ENCODE measurements around the gene GNPNAT1. TPM values are rescaled to one million over a fixed set of nuclear protein-coding genes. Genes with fewer than 3 reads are reported as not detected.
"Not testable (repeated sequence)": the region's sequence is repeated elsewhere in the genome, so short reads cannot be mapped to it uniquely, and the experiment has no call there.

GNPNAT1 gene
- total RNA-seq, 1 donor from 2014 or later: 36.7 TPM

DNA sequence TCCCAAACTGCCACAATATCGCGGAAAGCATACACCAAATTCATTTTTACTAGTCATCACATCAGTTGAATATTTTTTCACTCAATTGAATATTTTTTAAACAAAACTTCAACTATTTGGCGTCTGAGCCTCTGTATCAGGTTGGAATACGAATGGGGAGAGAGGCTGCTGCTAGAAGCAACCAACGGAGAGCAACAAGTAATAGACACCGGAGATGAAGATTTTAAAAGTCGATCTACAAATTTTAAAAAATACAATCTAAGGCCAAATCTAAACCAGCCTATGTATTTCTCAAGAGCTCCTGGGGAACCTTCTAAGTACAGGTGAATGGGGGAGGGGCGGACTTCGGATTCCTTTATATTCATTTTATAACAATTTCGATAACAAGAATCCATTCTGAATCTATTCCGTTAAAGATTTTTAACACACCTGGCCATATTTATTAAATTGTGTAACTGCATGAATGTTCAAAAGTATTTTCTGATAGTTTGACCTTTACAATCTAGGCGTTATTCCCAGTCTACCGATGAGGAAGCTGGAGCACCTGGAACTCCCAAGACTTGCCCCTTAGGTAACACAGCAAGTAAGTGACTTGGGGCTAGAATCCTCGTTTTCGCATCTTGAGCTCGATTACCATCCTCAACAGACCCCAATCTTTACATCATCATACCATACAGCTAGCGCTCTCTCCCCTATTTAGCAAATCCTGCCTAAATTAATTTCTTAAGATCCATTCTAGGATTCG is 1.2 kb downstream of the GNPNAT1 start:
- DNase-seq (ENCODE audit: low spot score) (no peak), ATAC-seq (no peak)

DNA sequence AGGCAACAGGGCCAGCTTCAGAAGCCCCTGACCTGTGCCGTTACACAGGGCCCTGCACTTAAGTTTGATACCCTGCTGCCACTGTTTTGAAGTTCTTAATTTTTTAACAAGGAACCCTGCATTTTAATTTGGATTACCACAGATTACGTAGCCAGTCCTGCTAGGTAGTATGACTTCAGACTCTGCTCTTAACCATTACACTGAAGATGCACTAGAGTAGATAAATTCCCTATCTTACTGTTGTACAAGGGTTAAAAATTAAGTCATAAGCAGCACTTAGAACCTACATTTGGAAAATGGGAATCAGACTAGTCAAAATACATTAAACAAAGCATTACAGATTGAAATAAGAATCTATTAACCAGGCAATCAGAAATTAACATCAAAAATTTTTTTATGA is 2.3 kb downstream of the GNPNAT1 start:
- ATAC-seq (no peak), DNase-seq (ENCODE audit: low spot score) (no peak)

DNA sequence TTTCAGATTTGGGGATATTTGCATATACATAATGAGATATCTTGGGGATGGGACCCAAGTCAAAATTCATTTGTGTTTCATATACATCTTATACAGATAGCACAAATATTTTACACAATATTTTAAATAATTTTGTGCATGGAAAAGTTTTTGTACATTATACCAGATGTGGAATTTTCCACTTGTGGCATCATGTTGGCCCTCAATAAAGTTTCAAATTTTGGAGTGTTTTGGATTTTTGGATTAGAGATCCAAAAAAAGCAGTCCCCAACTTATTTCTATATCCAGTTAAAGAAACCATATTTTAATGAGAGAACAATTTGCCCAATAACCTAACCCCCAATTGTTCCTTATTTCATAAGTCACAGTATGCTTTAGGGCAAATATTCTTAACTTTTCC is 4.5 kb downstream of the GNPNAT1 start:
- no peak for DNase-seq (ENCODE audit: low spot score)
- ATAC-seq: no peak

DNA sequence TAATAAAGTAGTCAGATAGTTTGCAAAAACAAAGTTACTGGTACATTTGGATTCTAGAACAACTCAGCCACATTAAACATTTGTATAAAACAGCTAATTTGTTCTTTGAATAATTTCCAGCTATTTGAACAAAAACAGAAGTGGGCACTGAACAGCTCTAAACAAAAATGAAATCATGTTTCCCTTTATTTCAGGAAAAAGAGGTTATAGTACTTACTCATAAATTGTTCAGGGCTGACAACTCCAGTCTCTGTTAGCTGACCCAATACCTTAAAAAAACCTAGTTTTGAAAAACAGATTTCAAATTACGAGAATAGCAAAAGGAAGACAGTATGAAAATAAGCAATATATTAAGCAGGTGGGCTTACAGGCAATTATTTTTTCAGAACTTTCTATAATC is 8.2 kb downstream of the GNPNAT1 start:
- DNase-seq (ENCODE audit: low spot score) (no peak), ATAC-seq (no peak)

DNA sequence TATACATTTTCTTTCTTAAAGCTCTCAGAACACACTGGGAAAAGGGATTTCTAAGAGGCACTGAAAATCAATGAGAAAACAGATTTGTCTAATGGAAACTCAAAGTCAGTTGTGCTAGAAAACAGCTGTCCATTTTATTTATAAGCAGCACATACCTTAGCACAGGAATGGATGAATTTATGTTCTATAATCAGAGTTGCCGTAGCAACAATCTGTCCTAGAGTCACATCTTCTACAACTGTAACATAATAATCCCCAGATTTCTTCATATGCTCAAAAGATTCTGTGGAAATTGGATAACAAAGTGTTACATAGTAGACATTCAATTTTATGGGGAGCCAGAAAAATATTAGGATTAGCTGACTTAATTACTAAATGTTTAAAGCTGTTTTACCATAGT is 9.8 kb downstream of the GNPNAT1 start:
- DNase-seq (ENCODE audit: low spot score) (no peak), ATAC-seq (no peak)

DNA sequence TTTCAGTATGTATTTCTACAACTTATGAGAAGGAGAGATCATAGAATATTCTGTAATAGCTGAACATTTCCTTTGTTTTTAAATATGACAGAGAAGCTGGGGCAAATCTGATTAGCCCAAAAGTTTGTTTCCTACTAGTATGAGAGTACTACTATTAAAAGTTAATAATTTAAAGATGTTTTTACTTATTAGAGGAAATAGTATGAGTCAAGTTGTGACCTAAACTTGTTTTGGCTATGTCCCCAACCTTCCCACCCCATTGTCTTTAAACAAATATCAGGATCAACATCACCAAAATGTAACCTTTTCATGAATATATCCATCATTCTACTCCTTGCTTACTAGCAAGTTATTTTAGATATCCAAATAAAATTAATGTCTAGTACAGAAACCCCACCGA is 10.5 kb downstream of the GNPNAT1 start:
- ATAC-seq (no peak), DNase-seq (ENCODE audit: low spot score) (no peak)

DNA sequence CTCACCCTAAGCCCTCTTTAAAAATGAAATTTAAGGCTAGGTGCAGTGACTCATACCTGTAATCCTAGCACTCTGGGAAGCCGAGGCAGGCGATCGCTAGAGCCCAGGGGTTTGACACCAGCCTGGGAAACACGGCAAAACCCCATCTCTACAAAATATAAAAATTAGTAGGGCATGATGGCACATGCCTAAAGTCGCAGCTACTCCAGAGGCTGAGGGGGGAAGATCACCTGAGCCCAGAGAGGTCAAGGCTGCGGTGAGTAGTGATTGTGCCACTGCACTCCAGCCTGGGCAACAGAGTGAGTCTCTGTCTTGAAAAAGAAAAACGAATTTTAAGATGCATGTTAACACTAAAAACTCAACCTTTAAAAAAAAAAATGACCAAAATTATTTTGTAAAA is 12.7 kb downstream of the GNPNAT1 start:
- DNase-seq (ENCODE audit: low spot score) (no peak), ATAC-seq (no peak)

DNA sequence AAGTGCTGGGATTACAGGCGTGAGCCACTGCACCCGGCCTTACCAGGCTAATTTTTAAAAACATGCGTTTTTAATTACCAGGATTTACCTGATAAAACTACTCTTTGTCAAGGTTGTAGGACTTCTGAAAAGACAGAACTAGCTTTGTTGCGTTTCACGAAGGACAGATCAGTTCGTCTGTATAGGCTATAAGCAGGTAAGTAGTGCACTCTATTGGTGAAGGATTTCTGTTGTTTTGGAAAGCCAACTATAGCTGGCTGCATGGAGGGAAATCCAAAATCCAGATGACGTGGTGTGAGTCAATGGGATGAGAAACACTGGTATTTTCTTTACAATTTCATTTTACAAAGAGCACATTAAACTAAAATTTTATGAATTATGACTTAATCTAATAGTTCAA is 14.6 kb downstream of the GNPNAT1 start:
- DNase-seq (ENCODE audit: low spot score) (no peak), ATAC-seq (peak; percentile 32)

DNA sequence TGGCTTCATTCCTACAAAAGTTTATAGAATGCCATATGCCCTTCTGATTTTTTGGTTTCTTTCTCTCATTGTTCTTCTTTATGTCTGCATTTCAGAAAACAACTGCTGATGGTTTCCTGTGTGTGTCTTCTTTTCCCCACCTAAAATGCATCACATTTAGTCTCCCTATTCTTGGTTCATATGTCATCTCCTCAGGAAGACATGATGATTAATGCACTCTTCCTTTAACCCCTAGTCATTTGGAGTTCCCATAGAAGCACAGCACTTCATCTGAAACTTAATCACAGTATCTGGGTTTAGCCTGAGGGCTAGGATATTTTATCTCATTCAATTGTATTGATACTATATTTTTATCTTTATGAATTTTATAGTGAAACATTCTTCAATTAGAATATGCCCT is 21.5 kb downstream of the GNPNAT1 start:
- ATAC-seq (no peak), DNase-seq (ENCODE audit: low spot score) (no peak)

DNA sequence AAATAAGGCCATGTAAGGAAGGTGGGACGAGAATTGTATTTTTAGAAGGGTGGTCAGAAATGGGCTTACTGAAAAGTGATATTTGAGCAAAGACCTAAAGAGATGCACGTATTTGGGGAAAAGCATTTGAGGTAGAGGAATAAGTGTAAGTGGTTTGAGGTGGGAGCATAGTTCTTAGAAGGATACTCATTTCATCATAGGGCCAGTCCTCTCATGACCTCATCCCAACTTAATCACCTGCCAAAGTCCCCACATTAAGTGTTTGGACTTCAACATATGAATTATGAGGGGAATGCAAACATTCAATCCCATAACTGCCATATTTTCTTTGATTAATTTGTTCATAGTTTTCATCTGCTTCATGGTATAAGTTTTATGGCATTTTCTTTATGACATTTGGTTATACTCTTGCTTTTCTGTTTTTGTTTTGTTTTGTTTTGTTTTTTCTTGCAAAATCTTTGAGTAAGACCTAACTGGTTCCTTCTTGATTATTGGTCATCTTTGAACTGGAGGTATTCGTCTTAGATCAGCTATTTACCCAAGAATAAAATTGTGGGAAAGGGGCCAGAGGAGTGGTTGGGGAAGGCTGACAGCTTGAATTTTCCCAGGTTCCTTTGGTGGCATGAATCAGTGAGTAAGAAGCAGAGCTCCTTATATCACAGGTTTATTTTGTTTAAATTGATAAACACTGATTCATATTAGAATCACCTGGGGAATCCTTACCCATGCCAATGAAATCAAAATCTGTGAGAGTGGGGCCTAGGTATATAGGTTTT is 24.2 kb downstream of the GNPNAT1 start:
- ATAC-seq (no peak), DNase-seq (ENCODE audit: low spot score) (no peak)

DNA sequence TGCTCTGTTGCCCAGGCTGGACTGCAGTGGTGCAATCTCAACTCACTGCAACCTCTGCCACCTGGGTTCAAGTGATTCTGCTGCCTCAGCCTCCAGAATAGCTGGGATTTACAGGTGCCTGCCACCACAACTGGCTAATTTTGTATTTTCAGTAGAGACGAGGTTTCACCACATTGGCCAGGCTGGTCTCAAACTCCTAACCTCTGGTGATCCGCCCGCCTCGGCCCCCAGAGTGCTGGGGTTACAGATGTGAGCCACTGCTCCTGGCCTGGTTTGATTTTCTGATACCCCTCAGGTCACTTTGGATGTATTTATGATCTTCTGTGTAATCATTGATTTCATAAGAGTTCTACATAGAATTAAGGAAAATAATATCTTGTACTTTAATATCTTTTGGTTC is 28.5 kb downstream of the GNPNAT1 start:
- ATAC-seq; DNase-seq (ENCODE audit: low spot score): not testable (repeated sequence)

DNA sequence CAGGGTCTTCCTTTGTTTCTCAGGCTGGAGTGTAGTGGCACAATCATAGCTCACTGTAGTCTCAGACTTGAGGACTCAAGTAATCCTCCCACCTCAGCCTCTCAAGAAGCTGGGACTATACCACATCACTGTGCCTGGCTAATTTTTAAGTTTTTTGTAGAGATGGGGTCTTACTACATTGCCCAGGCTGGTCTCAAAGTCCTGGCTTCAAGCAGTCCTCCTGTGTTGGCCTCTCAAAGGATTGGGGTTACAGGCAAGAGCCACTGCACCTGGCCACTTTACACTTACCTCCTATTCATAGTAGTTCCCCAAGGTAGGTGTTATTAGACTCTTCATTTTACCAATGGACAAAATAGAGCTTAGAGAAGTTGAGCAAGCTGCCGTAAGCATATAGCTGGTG is 32.3 kb downstream of the GNPNAT1 start:
- ATAC-seq: no peak
- DNase-seq (ENCODE audit: low spot score): no peak

DNA sequence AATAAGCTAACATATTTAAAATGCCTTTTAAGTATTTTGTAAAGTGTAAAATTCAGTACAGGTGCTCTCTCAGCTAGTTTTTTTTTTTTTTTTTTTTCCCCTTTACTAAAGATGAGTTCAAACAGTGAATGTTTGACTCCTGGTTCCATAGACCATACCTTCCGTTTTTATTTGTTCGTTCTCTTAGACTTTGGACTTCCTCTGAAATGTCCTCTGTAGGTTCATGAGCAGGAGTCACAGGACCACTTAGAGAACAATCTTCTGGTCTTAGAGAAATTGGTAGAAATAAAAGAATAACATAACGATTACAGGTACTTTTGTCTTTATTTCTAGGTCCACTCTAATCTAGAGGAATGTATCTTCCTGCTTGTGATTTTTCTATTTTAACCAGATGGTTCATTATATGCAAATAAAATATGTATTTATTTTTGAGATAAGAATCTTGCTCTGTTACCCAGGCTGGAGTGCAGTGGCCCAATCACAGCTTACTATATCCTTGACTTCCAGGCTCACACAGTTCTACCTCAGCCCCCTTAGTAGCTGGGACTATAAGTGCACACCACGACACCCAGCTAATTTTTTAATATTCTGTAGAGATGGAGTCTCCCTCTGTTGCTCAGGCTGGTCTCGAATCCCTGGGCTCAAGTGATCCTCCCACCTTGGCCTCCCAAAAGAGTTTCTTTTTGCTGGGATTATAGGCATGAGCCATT is 35.6 kb downstream of the GNPNAT1 start:
- DNase-seq (ENCODE audit: low spot score) (no peak), ATAC-seq (peak; percentile 68)

DNA sequence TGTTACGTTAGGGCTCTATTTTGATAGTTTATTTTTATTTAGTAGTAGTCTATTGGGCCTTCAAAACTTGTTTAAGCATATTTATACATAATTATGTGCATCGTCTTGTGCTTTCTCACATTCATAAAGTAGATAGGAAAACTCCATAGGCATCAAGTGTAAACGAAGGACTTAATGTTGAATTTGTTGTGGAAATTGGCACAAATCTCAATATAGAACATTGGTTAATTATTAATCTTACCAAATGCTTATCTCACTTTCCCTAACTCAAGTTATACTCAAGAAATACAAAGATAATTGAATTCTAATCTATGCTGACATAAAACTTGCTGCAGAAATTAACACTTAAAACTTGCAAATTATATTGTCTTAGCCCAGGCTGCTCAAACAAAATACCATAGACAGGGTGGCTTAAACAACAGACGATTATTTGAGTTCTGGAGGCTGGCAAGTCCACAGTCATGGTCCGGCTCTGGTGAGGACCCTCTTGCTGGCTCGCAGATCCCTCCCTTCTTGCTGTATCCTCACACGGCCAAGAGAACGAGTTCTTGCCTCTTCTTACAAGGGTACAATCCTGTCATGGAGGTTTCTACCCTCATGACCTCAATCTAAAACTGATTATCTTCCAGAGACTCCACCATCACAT is 42.6 kb downstream of the GNPNAT1 start:
- ATAC-seq (peak; percentile 52), DNase-seq (ENCODE audit: low spot score) (no peak)

DNA sequence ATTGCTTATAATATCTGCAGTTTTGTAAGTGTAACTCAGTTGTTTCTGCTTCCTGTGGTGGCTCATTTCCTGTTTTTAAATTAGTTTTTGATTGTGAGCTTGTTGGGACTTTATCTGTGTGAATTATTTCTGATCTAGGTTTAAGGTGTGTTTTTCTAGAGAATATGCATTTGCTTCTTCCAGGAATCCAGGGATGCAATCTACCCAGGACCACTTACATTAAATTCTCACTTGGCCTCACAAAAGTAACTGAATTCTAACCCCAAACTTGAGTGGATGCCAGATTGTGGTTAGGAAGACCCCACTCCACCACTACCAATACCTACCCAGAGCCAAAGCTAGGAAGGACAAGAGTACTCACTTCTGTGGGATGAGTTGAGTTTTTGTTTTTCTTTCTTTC is 49.5 kb downstream of the GNPNAT1 start:
- no peak for DNase-seq (ENCODE audit: low spot score)
- no peak for ATAC-seq

DNA sequence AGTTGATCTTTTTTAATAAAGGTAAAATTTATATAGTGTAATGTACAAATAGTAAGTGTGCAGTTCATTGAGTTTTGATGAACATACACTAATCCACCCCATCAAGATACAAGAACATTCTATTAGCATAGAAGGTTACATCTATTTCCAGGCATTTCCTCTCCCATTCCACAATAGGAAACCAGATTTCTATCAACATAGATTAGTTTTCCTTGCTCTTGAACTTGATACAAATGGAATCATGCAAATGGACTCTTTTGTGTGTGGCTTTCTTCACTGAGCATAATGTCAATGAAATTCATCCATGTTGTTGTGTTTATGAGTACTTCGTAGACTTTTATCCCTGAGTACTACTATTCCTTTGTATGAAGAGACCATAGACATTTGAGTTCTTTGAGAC is 50.7 kb downstream of the GNPNAT1 start:
- ATAC-seq (no peak), DNase-seq (ENCODE audit: low spot score) (no peak)

DNA sequence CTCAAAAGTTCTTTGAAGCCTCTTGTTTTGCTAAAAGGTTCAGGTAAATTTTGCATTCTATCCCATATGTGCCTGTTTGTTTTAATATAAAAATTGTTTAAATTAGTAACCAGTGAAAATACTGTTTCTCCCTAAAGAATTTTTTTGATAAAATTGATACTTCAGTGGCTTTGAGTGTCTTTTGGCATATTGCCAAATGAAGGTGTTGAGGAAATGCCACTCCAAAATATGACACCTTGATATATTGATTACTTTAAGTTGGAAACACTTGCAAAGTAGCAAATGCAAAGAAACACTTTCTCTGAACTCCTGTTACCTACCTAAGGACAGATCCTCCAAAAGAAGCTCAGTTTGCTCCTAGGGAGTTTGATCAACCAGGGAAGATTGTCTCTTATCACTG is 53.0 kb downstream of the GNPNAT1 start:
- no peak for DNase-seq (ENCODE audit: low spot score)
- ATAC-seq: no peak

DNA sequence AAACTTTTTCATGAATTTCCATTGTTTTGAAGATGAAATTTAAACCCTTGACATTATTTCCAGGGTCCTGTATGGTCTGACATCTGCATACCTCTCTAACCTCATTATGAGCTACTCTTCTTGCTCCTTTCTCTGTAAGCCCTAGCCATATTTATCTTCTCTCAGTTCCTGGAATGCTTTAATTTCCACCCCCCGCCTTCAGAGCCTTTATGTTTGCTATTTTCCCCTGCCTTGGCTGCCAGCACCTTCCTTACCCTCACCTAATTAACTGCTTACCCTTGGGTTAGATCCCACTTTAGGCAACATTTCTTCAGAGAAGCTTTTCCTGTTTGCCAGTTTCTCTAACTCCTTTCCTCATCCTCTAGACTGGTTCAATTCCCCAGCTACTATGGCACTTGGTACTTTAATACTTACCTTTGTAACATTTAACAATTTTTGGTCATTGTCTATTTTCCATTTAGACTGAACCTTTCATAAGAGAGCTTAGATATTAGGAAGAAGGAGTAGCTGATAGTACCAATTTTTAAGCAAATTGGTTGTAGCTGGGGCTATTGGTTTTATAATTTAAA is 55.4 kb downstream of the GNPNAT1 start:
- no peak for DNase-seq (ENCODE audit: low spot score)
- ATAC-seq: peak; percentile 58

DNA sequence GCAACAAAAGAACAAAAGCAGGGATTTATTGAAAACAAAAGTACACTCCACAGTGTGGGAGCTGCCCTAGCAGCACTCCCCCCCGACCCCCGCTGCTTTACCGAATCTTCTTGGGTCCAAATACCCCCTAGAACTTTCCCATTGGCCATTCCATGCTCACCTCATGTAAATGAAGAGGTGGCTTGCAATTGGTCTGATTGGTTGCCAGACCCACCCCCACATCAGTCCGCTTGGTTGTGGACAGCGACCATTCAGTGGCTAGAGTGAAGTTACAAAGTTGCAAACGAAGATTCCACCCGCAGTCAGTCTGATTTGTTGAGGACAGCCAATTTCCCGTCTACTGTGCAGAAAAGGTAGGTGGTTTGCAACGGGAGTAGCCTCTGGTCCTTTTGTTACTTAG is 57.6 kb downstream of the GNPNAT1 start:
- DNase-seq (ENCODE audit: low spot score) (no peak), ATAC-seq (no peak)

DNA sequence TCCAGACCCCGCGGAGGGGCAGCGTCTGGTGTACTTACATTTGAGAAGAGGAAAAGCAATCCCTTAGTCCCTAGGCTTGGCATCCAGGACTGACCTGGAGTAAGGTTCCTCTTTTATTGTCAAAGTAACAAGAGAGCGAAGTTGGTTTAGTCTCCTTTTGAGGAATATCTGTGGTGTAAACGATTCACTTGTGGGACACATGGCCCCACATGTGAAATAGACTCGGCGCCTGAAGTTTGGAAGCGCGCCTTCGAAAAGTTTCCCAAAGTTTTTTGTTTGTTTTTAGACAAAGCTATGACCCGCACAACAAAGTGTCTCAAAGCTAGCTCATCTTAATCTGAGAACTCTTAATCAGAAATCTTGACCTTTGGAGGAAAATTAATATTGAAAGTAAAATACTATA is 60.7 kb downstream of the GNPNAT1 start:
- DNase-seq (ENCODE audit: low spot score): no peak
- peak; percentile 26 for ATAC-seq

Data from left lobe of liver (tissue), 2 donors.